TTC549 (cell line): ENCODE data around the gene PEX3.
"Not testable (repeated sequence)": the region's sequence is repeated elsewhere in the genome, so short reads cannot be mapped to it uniquely, and the experiment has no call there.

Experiments
- FAIRE-seq: peaks from 2 replicates; lab custom pipeline; 2012; peaks lifted over from hg19 to GRCh38; lab: Jason Lieb, UNC

The PEX3 gene

DNA sequence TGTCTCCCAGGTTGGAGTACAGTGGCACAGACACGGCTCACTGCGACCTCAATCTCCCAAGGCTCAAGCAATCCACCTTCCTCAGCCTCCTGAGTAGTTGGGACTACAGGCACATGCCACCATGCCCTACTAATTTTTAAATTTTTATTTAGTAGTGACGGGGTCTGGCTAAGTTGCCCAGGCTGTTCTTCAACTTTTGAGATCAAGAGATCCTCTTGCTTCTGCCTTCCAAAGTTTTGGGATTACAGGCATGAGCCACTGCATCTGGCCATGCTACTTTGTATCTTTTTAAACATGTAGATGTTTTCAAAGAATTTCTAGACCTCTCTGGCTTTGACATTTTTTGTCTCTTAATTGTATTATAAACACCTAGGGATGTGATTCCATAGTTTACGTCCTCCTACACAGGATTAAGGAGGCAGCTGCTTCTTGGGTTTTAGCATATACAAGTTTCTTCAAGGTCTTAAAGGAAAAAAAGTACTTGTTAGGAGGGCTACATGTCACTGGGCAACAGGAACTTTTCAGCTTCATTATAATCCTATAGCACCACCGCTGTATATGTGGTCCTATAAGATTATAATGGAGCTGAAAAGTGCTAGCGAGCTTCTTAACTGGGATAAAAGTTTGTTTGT lies 1.4 kb upstream of the PEX3 start:
- no peak for FAIRE-seq

DNA sequence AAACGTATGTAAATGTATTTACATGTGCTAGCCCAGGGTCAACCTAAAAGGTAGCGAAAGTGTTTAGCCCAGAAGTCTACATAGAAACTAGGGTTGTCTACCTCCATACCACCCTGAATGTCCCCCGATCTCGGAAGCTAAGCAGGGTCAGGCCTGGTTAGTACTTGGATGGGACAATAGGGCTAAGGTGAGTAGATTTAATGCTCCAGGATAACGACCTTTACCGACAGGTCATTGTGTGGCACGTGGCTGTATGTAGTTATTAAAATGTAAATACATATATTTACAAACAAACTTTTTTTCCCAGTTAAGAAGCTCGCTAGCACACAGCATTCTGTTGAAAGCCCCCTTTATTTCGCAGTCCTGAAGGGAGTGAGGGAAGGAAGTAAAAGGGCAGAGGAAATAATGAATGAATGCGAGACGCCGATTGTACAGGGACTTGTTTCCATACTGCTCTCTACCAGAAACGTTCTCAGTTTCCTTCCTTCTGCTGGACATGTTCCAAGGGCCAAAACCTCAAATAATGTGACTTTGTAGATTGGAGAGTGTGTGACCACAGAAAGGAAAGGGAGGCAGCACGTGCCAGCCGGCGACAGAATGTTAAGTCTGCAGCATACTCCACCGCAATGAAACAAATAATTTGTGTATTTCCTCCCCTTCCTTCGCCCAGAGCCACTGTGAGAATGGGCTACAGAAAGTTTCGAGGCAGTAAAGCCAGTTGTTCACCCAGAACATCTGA lies 722 bp upstream of the PEX3 start:
- no peak for FAIRE-seq

DNA sequence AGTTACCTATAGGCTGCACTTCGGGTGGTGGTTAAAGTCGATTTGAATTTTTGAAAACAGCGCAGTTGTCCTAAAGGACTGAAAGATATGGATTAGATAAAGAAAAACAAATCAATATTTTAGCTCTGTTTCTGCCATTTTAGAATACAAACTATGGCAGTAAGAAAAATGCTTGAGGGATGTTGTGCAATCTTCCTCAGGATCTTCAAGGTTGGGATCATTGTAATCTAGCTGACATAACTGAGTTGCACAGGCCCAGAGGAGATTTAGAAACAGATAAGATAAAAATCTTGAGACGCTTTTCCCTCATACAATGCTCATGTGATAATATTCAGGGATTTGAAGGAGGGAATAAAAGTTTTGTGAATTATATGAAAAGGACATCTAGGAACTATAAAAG lies 926 bp downstream of the PEX3 start:
- no peak for FAIRE-seq

DNA sequence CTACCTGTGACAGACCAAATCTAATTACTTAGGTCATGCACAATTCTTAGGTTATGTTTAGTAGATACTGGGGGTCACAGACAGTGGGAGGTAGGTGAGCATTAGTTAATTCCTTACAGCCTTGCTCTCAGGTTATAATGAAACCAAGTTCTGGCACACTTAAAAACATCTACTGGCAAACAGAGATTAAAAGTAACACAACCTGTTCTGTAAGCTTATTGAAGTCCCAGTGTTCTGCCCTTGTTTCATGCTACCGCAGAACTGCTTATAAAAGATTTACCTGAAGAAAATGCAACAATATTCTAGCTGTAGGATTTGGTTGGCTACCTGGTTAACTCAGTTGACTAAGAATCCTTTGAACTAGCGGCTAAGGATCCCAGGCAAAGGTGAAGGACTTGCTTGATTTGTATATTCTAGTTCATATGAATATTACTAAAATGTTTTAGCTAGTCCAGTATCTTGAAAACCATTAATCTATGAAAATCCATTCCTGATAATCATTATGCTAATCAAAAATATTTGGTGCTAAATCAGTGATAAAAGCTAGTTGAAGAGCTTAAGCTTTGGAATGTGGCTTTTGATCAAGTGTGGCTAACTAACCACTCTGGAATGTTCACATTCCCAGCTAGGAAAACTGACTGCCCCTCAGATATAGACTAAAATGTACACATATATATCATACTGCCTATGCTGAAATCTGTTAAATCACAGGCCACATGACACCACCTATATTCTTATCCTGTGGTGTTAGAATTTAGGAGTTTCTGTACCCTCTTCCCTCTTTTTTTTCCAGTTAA lies 7.2 kb downstream of the PEX3 start:
- no peak for FAIRE-seq

DNA sequence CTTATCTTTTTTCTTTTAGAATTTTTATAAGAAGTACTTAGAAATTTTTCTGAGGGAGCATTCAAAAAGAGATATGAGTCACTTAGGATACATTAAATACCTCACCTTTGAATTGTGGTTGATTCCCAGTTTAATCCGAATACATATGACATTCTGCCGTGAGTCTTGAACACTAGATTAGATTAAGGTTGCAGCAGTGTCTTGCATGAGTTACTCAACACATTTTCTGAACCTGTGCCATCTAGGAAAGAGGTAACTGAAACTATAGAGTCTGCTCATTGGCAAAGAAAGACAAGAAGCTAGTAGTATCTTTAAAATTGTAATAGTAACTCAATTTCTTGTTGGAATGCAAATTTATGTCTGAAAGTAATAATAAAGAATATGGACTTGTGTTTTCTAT lies 14.9 kb downstream of the PEX3 start:
- FAIRE-seq, result no peak

DNA sequence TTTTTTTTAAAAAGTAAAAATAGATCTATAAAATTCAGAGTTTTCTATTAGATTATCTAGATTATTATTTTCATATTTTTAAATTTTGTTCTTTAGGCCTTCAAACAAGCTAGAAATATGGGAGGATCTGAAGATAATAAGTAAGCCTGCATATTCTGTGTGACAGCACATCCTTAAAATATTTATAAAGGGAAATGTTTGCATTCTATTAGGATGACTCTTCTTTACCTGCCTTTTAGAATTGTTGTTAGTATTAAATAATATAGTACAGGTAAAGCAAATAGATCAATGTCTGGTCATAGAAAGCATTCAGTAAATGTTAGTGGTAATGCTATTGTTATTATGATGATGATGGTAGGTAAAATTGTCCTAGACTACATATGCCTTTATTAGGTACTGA lies 17.4 kb downstream of the PEX3 start:
- no peak for FAIRE-seq

DNA sequence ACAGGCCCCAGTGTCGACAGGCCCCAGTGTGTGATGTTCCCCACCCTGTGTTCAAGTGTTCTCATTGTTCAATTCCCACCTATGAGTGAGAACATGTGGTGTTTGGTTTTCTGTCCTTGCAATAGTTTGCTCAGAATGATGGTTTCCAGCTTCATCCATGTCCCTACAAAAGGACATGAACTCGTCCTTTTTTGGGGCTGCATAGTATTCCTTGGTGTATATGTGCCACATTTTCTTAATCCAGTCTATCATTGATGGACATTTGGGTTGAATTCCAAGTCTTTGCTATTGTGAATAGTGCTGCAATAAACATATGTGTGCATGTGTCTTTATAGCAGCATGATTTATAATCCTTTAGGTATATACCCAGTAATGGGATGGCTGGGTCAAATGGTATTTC lies 18.2 kb downstream of the PEX3 start:
- not testable (repeated sequence) for FAIRE-seq

DNA sequence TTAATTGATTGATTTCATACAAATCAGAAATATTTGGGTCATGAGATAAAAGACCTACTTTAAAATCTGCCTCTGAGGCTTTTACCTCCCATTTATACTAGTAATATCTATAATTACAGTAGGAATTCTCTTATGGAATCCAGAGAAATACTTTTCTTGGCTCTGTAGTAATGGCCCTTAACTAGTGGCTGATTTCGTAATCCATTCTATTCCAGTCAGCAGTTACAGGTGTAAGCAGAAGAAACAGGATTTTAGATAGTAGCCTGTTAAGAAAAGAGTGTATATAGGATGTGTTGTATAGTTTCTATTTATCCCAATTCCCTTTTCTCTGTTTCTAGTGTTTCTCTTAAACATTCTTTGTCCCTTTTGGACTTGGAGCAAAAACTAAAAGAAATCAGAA lies 21.2 kb downstream of the PEX3 start:
- no peak for FAIRE-seq

DNA sequence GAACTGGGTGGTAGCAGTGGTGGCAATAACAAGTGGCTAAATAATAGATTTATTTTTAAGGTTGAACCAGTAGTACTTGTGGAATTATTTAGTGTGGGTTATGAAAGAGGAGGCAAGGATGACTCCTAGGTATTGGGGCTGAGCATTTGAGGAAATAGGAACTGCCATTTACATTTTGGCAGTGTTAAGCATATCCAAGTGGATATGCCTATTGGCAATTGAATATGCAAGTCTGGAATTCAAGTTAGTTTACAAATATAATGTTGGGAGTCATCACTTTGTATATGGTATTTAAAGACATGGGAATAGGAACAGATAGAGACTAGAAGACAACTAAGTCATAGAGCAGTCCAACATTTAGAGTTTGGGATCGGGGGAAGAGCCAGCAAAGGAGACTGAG lies 25.9 kb downstream of the PEX3 start:
- no peak for FAIRE-seq

DNA sequence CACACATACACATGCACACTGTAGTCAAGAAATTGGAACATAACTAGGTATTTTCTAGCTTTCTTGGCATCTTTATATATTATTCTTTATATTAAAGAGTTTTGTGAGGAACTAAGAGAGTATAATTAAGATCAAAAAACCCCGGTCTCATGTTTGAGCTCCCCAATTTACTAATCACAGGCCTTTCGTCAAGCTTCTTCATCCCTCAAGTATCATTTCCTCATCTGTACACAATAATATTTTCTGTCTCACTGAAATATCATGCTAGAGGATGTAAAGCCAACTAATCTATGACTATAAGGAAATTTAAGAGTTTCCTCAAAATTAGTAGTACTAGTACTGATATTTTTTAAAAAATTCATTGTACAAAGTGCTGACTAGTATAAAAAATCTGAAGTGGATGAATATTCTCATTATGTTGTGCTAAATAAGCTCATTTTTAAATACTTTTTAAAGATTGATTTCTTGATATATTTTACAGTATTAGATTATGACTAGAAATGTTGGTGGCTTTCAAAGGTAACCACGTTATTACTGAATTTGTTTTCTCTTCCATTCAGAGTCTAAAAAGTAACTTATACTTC lies 28.0 kb downstream of the PEX3 start:
- FAIRE-seq, result no peak

DNA sequence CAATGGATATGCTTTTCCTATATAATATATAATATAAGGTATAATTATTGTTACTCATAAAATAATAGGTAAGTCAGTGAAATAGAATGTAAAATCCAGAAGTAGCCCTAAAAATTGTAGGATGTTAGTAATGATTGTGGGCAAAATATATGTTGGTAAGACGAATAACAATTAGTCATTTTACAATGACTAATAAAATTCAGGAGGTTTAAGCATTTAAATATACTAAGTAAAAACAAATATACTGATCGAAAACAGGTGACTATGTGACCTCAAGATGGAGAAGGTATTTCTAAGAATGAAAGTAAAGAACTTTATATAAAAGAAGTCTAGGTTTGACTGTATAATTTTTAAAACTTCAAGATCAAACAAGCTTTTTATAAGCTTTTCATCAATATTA lies 32.0 kb downstream of the PEX3 start:
- FAIRE-seq, result peak; percentile 43

DNA sequence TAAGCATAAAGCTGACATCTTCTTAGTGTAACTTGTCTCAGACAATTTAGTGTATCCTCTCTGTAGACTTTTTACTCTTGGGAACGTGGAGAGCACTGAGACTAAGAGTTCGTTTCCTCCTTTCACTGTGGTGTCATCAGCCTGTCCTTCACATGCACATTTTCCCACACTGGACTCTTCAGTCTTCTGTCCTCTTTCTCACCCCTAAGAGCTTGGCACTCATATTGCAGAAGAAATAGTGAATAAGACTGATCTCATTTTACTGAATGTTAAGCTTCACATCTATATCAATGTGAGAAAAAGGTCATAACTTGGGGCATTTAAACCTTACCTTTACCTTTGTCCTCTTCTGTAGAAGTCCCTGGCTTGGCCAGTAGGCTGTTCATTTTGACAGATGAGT lies 35.4 kb downstream of the PEX3 start:
- no peak for FAIRE-seq

DNA sequence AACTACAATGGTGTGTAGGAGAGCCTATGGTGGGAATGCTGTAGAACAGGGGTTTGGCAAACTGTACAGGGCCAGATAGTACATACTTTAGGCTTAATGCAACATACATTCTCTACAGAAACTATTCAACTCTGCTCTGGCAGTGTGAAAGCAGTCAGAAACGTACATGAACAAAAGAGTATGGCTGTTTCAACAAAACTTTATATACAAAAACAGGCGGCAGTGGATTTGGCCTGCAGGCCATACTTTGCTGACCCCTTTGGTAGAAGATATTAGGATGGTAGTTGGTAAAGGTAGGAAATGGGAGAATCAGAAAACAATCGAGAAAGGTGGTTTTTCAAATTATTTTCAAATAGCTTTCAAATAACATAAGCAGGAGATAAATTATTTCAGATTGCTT lies 36.1 kb downstream of the PEX3 start:
- FAIRE-seq, result no peak

DNA sequence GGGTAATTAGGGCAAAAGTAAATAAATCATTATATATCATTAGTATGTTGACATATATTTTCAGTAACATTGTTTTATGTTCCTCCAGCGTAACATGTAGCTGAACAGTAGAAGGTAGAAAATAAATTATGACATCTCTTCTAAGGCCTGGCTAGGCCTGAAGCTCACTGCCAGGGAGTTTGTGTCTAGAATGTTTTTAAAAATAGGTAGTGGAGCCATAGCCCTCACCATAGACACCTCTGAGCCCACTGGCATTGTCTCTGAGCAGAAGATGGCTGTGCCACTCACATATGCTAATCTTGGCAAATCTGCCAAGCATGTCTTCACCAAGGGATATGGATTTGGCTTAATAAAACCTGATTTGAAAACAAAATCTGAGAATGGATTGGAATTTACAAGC lies 39.6 kb downstream of the PEX3 start:
- FAIRE-seq, result no peak

DNA sequence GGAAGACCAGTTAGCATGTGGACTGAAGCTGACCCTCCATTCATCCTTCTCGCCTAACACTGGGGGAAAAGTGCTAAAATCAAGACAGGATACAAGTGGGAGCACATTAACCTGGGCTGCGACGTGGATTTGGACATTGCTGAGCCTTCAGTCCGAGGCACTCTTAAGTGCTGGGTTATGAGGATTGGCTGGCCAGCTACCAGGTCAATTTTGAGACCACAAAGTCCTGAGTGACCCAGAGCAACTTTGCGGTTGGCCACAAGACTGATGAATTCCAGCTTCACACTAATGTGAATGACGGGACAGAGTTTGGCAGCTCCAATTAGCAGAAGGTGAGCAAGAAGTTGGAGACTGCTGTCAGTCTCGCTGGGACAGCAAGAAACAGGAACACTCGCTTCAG lies 40.2 kb downstream of the PEX3 start:
- no peak for FAIRE-seq

DNA sequence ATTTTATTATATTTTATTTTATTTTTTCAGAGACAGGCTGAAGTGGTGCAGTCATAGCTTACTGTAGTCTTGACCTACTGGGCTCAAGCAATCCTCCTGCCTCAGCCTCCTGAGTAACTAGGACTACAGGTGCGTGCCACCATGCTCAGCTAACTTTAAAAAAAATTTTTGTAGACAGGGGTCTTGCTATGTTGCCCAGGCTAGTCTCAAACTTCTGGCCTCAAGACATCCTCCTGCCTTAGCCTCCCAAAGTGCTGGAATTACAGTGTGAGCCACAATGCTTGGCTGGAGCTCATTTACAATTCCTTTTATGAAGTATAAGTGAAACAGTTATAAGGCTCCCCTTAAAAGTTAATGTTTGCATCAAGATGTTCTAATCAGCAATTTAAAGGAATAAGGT lies 46.4 kb downstream of the PEX3 start:
- no peak for FAIRE-seq

DNA sequence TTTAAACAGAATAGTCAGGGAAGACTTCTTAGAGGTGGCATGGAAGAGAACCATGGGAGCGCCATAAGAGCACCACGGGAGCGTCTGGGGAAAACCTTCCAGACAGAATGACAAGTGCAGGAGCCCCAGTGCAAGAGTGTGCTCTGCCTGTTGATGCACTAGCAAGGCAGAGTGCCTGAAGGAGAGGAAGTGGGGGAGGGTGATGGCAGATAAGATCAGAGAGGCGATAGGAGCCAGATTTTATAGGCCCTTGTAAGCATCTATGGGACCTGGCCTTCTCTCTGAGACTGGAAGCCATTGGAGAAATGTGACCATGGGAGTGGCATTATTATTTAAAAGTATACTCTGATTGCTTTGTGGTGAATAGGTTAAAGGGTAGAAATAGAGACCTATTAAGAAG lies 47.8 kb downstream of the PEX3 start:
- no peak for FAIRE-seq

DNA sequence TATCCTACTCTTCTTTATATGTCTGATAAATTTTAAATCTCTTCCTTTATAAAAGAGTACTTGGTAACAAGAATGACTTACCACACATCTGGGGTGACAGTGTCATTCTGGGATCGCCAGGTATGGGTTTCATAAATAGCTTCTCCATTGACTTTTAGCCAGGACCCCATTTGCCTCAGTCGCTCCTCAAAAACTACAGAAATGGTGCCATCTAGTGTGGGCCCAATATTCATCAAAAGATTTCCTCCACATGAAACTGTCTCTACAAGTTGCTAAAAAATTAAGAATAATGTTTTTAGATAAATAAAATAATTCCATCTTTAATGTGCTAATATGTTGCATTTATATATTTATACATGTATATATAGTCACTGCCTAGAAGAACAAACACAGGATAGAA lies 51.2 kb downstream of the PEX3 start:
- no peak for FAIRE-seq

DNA sequence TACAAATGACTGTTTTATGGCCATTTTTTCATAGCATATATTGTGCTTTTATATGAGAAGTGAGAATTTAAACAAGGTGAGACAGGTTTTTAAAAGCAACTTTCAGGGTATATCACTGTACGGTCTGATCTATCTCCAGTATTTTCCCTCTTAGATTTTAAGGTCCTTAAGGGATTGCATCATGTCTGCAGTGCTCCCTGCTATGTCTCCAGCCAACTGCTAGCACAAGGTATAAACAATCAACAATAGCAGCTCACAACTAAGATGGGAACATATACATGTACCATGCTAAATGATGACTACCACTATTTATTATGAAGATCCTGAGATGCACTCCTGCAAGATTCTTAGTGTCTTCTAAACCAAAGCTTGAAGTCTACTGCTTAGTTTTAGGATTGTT lies 53.8 kb downstream of the PEX3 start:
- FAIRE-seq, result no peak

DNA sequence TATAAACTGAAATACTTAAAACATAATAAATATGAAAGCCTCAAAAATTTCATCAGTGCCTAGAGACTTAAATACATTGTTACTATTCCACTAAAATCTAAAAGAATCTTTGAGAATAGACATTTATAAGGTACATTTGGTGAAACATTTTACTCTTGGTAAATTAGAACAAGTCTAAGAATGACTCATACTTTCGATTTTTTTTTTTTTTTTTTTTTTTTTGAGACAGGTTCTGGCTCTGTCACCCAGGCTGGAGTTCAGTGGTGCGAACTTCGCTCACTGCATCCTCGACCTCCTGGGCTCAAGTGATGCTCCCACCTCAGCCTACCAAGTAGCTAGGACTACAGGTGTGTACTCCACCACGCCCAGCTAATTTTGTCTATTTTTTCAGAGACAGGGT lies 54.5 kb downstream of the PEX3 start:
- FAIRE-seq, result no peak

DNA sequence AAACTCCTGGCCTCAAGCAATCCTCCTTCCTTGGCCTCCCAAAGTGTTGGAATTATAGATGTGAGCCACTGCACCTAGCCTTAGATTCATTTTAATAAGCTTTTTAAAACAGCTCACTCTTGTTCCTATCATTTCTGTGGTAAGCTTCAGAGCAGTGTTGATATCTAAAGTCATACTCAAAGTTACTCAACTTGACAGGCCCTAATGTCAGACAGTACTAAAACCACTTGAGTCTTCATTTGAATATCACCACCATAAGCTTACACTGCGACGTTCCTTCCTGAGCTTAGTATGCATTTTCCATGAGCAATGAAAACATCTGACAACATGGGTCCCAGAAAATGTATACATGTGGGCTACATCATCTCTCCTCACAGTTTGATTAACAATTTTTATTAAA lies 54.9 kb downstream of the PEX3 start:
- FAIRE-seq, result no peak

DNA sequence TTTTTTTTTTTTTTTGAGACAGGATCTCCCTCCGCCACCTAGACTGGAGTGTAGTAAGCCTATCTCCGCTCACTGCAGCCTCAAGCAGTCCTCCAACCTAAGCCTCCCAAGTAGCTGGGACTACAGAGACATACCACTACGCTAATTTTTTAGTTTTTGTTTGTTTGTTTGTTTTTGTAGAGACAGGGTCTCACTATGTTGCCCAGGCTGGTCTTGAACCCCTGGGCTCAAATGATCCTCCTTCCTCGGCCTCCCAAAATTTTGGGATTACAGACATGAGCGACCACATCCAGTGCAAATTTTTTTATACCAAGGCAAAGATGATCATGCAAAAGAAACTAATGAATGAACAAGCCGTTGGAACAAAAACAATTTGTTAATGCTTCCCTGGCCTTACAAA lies 55.6 kb downstream of the PEX3 start:
- no peak for FAIRE-seq

DNA sequence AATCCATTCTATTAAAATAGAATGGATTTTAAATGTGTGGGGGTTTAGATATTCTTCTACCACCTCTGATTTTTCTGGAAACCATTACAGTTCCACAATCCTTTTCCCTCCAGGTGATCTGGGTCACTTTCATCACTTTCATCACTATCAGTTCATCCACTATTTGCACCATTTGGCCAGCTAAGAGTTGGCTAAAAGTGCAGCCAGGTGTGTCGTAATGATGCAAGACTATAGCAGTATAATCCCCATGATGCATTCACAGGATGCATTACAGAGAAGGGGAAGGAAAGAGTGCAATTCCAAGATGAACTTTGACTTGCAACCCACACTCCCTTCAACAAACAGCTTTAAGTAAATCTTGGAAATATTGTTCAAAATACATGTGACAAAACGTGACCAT lies 56.0 kb downstream of the PEX3 start:
- no peak for FAIRE-seq
